Right renal cortex interstitium (tissue), 3 donors: ENCODE results near the gene ATP6V0C. TPM values are rescaled to one million over a fixed set of nuclear protein-coding genes. Genes with fewer than 3 reads are reported as not detected.
"Not testable (repeated sequence)": the region's sequence is repeated elsewhere in the genome, so short reads cannot be mapped to it uniquely, and the experiment has no call there.

Experiments
- DNase-seq, 3 donors: peaks; one replicate each; pipeline ENCODE4 v3.0.0-alpha.2; 2013; ENCODE audit warnings: low read depth in 3 of 3, low spot score in 2 of 3
- polyA plus RNA-seq, 3 donors: library from polyadenylated mRNA; unstranded; fragments of 120-200 nt; gene quantifications; one replicate each; pipeline ENCODE4 v1.2.1, GENCODE V29; 2013; ENCODE audit not compliant: insufficient read length in 3 of 3

ATP6V0C gene
- polyA plus RNA-seq, 3 donors: 139 to 187 (median 148) TPM

DNA sequence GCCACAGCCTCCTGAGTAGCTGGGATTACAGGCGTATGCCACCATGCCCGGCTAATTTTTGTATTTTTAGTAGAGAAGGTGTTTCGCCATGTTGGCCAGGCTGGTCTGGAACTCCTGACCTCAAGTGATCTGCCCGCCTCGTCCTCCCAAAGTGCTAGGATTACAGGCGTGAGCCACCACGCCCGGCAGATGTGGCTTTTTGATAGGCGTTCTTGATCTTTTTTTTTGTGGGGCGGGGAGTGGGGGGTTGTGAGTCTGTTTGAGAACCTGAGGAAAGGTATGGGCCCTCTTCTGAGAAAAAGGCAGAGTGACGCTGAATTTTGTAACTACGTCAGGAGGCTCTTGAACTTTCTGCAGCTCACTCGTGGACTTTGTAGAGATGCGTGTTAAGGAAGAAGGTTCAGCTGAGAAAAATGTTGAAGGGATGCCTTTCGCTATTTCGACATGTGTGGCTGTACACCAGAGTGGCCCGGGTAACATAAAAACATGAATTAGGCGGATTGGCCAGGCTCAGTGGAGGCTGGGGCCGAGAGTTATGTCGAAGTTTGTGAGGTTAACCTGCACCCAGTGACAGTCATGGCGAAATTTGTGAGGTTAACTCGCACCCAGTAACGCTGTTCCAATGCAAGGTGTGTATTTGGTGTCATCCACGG is 25.6 kb downstream of the ATP6V0C start:
- not testable (repeated sequence) for DNase-seq

DNA sequence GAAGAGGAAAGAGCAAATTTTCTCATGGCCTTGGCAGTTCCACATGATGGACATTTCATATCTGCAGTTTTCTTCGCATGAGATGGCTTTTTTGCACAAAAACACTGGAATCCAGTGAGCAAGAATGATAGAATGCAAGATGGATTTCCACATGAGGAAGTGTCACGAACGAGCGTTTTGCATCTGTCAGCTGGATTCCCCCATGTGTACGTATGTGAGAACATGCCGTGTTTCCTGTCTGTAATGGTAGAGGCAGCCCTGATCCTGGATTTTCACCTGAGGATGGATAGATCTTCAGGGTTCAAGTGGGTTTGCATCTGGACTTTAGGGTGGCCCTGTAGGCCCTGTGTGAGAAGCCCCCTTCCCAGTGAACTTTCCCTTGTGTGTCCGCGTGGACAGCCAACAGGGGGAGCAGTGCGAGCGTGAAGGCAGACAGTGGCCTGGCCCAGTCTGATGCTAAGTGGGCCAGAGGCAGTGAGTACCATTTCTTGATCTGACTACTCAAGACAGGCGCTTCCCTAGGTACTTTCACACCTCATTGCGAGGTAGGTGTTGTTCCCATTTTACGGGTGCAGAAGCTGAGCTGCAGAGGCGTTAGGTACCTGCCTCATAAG is 26.2 kb downstream of the ATP6V0C start:
- DNase-seq: not testable (repeated sequence)

DNA sequence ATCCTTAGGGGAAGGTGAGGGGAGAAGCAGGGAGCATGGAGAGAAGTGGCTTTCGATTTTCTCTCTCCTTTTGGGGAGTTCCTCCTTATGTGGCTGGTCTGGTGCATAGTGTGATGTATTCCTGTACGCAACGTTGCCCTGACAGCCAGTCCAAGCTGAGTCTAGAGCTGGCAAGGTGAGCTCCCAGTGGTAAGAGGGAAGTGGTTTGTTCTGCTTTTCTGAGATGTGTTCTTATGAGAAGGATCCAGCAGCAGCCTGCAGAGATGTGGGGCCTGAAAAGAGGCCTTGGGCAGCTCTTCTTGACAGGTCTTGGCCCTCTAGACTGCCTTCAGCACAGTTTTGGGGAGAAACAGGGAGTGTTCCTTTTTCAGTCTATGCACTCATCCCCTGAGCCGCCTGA is 27.2 kb downstream of the ATP6V0C start:
- DNase-seq: not testable (repeated sequence)

DNA sequence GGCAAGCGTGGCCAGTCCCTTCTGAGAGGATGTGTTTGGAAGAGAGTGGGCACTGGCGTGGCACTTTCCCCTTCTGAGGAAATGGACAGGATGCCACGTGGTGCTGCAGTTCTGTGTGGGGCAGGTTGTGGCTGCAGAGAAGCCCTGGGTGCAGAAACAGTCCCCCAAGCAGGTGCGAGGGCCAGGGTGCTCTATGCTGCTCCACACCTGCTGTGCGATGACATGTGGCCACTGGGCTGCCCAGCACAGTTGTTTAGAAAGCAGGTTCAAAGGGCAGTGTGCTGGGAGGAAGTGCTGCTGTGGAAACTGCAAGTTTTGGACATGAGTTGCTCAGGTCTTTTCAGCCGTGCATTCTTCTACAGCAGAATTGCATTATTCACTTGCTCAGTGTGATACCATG is 27.7 kb downstream of the ATP6V0C start:
- not testable (repeated sequence) for DNase-seq

DNA sequence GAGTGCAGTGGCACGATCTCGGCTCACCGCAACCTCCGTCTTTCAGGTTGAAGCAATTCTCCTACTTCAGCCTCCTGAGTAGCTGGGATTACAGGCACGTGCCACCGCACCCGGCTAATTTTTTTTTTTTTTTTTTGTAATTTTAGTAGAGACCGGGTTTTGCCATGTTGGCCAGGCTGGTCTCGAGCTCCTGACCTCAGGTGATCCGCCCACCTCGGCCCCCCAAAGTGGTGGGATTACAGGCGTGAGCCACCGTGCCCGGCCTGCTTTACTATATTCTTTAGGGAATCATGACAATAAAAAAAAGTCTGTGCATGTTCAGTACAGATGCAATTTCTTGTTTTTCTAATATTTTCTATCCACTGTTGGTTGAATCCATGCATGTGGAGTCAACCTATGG is 30.0 kb downstream of the ATP6V0C start:
- DNase-seq: not testable (repeated sequence)

DNA sequence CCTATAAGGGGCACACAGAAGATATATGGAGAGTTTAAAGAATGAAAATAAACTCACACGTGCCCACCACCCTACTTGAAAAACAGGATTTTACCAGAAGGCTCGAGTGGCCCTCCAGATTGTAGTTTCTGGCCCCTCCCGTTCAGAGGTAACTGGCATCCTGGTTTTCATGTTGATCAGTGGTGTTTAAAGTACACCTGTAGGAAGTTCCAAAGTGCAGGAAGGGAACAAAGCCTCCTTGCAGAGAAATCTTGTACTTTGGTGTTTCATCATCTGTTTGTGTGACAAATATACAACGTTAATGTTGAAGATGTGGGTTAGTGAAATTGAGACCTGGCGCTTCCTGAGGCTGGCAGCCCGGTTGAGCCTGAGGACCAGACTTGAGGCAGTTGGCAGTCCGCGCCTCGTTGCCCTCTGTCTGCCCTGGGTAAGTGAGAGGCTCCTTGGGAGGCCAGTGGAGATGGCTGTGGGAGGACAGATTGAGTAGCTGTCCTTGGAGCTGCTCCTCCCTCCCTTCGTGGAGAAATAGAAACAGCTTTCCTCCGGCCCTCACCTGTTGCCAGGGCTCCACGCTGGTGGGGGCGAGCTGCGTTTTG is 36.6 kb downstream of the ATP6V0C start:
- DNase-seq: not testable (repeated sequence)

DNA sequence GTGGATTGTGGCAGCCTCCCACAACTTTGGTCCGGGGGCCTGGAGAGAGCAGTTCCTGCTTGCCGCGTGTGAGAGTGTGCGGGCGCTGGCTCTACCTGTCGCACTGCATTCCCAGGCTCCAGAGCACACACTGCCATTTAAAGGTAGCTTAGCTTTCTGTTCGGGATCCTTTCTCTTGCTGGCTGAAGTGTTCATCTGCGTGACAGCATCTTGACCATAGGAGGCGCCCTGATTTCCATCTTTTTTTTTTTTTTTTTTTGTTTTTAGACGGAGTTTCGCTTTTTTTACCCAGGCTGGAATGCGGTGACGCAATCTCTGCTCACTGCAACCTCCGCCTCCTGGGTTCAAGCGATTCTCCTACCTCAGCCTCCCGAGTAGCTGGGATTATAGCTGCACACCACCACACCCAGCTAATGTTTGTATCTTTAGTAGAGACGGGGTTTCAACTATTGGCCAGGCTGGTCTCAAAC is 37.7 kb downstream of the ATP6V0C start:
- not testable (repeated sequence) for DNase-seq

DNA sequence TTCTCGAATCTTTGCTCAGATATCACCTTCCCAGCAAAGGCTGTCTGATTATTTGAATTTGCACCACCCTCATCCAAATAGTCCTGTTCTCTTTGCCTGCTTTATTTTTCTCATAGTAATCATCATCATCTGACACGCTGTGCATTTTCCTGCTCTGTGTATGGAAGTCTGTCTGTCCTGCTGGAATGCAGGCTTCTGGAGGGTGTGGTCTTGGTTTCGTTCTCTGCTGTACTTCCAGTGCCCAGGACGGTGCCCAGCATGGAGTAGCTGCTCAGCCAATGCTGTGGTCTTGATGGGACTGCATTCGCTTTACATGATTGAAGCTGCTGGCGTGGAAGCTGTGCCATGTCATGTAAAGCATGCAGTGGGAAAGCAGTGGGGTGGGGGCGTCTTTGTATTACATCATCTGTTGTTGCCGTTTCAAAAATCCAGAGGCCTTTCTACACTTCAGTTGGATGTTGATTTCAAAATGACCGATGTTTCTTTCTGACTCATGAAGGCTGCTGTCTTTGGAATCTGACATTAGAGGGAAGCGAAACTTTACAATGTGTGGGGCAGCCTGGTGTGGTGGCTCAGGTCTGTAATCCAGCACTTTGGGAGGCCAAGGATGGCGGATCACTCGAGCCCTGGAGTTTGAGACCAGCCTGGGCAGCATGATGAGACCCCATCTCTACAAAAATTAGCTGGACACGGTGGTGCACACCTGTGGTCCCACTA is 41.1 kb downstream of the ATP6V0C start:
- DNase-seq: not testable (repeated sequence)

DNA sequence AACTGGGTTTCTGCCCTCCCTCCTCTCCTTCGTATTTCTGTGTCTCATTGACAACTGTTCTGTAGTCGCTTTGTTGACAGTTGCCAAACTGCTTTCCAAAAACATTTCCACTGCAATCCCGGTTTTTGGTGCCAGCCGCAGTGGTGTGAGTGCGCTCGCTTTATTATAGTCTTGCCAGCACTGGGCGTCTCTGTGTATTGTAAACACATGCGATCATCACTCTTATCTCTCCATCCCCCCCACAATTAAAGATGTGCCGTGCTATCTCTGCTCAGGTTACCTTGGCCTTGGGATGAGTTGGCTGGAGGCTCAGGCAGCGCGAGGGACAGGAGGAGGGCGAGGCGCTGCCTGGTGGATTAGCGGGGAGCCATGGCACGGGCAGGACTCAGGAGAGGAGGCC is 43.4 kb downstream of the ATP6V0C start:
- not testable (repeated sequence) for DNase-seq

DNA sequence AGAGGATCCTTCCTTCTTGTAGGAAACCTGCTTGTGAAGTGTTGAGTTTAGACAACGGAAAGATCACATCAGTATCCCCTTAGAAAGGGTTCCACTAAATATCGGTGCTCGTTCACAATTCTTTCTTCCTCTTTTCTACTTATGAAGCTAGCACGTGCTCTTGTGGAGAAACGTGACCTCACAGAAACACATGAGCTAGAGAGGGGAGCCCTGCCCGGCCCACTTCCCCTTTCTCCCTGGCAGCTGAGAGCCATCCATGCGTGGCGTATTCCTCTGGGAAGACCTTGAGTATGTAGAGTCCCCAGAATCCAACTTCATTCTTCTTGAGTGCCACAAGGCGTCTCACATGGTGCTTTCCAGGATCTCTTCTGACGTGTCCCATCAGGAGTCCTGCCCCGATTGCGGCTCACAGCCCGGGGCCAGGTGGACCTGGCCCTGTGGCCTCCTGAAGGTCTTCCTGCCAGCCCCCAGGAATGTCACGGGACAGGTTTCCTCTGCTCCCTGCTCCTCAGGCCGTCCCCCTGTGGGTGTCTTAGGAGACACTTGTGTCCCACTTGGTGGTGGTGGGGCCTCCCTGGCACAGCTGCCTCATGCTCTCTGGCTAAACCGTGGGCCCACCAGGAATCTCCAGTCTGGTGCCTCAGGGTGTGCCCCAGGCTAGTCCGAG is 46.5 kb downstream of the ATP6V0C start:
- DNase-seq: not testable (repeated sequence)

DNA sequence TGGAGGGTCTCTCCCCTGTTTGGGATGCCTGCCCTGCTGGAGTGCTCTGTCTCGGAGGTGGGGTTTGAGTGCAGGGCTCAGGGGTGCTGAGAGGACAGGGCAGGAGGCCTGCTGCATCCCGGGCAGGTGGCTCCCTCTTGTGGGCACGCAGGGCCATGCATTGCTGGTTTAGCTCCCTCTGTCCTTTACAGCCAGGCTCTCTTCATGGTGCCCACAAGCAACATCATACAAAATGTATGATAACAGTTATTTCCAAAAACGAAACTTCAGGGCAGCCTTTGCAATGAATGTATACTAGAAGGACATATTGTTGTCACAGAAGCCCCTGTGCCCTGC is 47.0 kb downstream of the ATP6V0C start:
- DNase-seq: not testable (repeated sequence)

DNA sequence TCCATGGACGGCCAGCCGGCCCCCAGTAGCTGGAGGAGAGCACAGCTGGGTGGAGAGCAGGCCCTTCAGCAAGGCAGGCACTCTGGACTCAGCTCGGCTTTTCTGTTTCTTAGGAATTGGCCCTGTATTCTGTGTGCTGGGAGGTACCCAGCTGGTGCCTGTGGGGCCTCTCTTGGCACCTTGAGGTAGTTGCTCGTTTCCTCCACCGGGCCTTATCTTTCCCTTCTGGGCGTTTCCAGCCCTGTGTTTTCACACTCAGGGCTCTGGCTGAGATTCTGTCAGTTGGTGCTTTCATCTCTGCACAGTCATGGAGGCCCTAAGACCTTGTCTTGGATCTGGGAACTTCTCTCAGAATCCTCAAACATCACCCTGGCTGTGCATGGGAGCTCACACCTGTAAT is 53.8 kb downstream of the ATP6V0C start:
- DNase-seq: not testable (repeated sequence)

DNA sequence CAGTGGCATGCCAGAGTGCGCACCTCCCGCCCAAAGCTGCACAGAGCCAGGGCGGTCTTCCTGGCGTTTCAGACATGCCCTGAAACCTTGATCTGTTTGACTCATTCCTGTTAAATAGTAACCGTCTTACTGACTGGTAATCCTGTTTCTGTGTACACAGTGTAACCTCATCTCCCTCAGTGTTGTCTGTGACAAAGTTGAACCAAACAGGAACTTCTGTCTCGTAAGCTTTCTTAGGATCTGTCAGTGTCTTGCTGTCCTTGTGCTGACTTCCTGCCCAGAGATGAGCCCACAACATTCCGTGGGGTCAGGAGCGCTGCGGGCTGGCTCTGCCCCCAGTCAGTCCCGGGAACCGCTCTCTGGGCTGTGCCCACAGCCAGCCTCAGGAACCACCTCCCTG is 54.8 kb downstream of the ATP6V0C start:
- DNase-seq: not testable (repeated sequence)

Other genes with a start within 250 kb of the ATP6V0C start
- 100 to 1,000 TPM; 176 to 191 (median 186) TPM for gene RNPS1, start 245.8 kb upstream of the ATP6V0C start, polyA plus RNA-seq
- gene ABCA3, start 173.2 kb upstream of the ATP6V0C start, polyA plus RNA-seq: 1 to 10 TPM; 4.3 to 5.5 (median 5.4) TPM
- 10 to 100 TPM in 1 of 3 donors, 1 to 10 TPM in 2; 9.8 to 10.3 (median 9.9) TPM for gene CCNF, start 84.5 kb upstream of the ATP6V0C start, polyA plus RNA-seq
- 1 to 10 TPM; 7.9 to 9.3 (median 9.0) TPM for gene TEDC2, start 53.8 kb upstream of the ATP6V0C start, polyA plus RNA-seq
- 1 to 10 TPM; 1.7 to 2.5 (median 2.4) TPM for gene NTN3, start 42.7 kb upstream of the ATP6V0C start, polyA plus RNA-seq
- 10 to 100 TPM; 14.3 to 17.7 (median 14.6) TPM for gene TBC1D24, start 38.8 kb upstream of the ATP6V0C start, polyA plus RNA-seq
- gene AMDHD2, start 6.4 kb downstream of the ATP6V0C start, polyA plus RNA-seq: 10 to 100 TPM; 18.6 to 24.0 (median 21.7) TPM
- 1 to 10 TPM; 2.2 to 3.7 (median 2.5) TPM for gene CEMP1, start 17.5 kb downstream of the ATP6V0C start, polyA plus RNA-seq
- gene PDPK1, start 24.1 kb downstream of the ATP6V0C start, polyA plus RNA-seq: 10 to 100 TPM; 49.6 to 60.8 (median 51.2) TPM
- 10 to 100 TPM; 23.7 to 25.6 (median 24.2) TPM for gene KCTD5, start 168.6 kb downstream of the ATP6V0C start, polyA plus RNA-seq
- 1 to 10 TPM; 1.2 to 1.7 (median 1.2) TPM for gene PRSS27, start 206.3 kb downstream of the ATP6V0C start, polyA plus RNA-seq
- gene SRRM2, start 238.7 kb downstream of the ATP6V0C start, polyA plus RNA-seq: 100 to 1,000 TPM; 383 to 548 (median 392) TPM